ENCODE measurements around the gene LHX3. TPM values are rescaled to one million over a fixed set of nuclear protein-coding genes. Genes with fewer than 3 reads are reported as not detected.

The LHX3 gene
- total and polyA plus RNA-seq, 2 of the 8 experiments (the other 6 are each of a cell fraction or from before 2014, with no cell fraction given) = 0.02 TPM; not detected in 1

DNA sequence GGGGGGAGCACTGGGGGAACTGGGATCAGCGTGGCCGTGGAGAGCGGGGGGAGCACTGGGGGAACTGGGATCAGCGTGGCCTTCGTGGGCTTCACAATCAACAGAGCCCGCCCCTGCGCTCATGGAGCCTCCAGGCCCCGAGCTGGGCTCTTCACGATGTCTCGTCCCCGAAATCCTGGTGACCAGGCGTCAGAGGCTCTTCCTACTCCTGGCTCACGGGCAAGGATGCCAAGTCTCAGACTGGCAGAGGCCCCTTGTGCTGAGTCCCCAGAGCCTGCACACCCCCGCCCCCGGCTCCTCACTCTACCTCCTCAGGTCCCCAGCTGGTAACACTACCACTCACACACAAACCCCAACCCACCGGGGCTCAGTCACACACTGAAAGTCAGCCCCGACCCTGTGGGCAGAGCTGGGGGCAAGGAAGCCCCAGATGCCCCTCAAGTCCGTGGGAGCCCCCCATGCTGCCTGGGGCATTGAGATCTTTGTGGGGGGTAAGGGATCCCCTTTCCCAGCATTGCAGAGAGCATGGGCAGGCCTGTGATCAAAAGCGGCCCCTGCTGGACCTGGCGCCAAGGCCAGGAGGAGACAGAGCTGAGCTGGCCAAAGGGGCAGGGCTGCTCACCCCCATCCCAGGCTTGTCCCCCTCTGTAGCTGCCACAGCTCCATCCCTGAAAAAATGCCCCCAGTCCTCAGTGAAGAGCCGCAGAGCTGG, 26.7 kb downstream of the LHX3 start:
- Histone ChIP-seq H3K23me2 (ENCODE audit: low read depth, low read length) (peaks cover 5% of the 10 kb centered on the region; the same call in 1 of the 2 replicates), H3K9me3 (ENCODE audit: insufficient read depth in 2 of 2, low read depth in 1 of 2, low read length in 1 of 2) (no peaks in the 10 kb centered on the region), H4K8ac (ENCODE audit: extremely low read depth, insufficient read depth, low read length) (no peak overlapping the region), H3K27me3 (replicated peaks in 1 of 4; ENCODE audit: control insufficient read depth in 3 of 4, extremely low read depth in 1 of 4, insufficient read depth in 3 of 4, low read length in 3 of 4) (no peaks in the 10 kb centered on the region), H2BK12ac (ENCODE audit: low read depth, low read length) (no peak overlapping the region), H3K36me3 (ENCODE audit: control insufficient read depth in 2 of 4, insufficient read depth in 4 of 4, low read length in 3 of 4) (no peaks in the 10 kb centered on the region), H3K79me1 (ENCODE audit: low read depth, low read length) (no peaks in the 10 kb centered on the region), H3K23ac (ENCODE audit: insufficient read length) (no peak overlapping the region), H4K5ac (ENCODE audit: insufficient read length, low read depth, low read length) (no peak overlapping the region), H3K27ac (ENCODE audit: low read depth, low read length) (no peak overlapping the region), H2AK5ac (ENCODE audit: low read depth, low read length) (no peak overlapping the region), H2BK15ac (ENCODE audit: low read length) (no peak overlapping the region), H3K14ac (ENCODE audit: insufficient read length) (no peak overlapping the region), H3K4me2 (ENCODE audit: insufficient read depth in 1 of 2, low read depth in 2 of 2, low read length in 2 of 2) (no peak overlapping the region), H3K4me1 (replicated peaks in 1 of 4; ENCODE audit: control insufficient read depth in 3 of 4, insufficient read depth in 4 of 4, low read length in 3 of 4) (peaks cover 0 to 10% (median 5%) of the 10 kb centered on the region in 4 experiments; a peak in 5 of 7 replicates), H3K4ac (replicated peaks; ENCODE audit: insufficient read length, low read depth, low read length) (peak overlapping the region; percentile 38), H3K79me2 (ENCODE audit: control insufficient read depth in 1 of 2, insufficient read depth in 2 of 2, low read length in 2 of 2) (no peaks in the 10 kb centered on the region), H4K20me1 (replicated peaks in 1 of 2; ENCODE audit: control insufficient read depth in 1 of 2, insufficient read depth in 2 of 2, low read length in 2 of 2) (peaks cover 0 to 2% of the 10 kb centered on the region in 2 experiments), H2BK20ac (ENCODE audit: low read length) (no peak overlapping the region), H4K91ac (replicated peaks; ENCODE audit: insufficient read length, low read length) (peak overlapping the region; percentile 27), H2BK120ac (replicated peaks; ENCODE audit: low read depth, low read length) (no peak overlapping the region), H3K9ac (replicated peaks in 1 of 4; ENCODE audit: extremely low read depth in 1 of 4, low read depth in 3 of 4, low read length in 3 of 4) (no peak overlapping the region), H2BK5ac (ENCODE audit: low read depth, low read length) (no peak overlapping the region), H3K18ac (ENCODE audit: extremely low read depth, low read length) (no peak overlapping the region; the same call in 1 of the 2 replicates), H3K56ac (replicated peaks; ENCODE audit: insufficient read length, low read depth, low read length) (no peak overlapping the region), H3K4me3 (ENCODE audit: extremely low read depth in 1 of 4, insufficient read depth in 2 of 4, low read depth in 3 of 4, low read length in 4 of 4) (no peak overlapping the region), H2AFZ (ENCODE audit: low read length) (no peak overlapping the region)
- CTCF ChIA-PET (ENCODE audit: partially characterized antibody) = interaction anchor here (0.8 to 2.2 kb wide), 15 partner anchors 8 to 146 kb away, joined by 3 to 8 read pairs (median 4); no protein-coding TSS in a partner anchor
- DNase-seq (ENCODE audit: low read depth in 1 of 2, low spot score in 2 of 2) (no peak), FAIRE-seq (no peak)
- POLR2A ChIA-PET (ENCODE audit: partially characterized antibody) = interaction anchor here (0.6 to 2.0 kb wide), 5 partner anchors 14 to 302 kb away, joined by 3 to 7 read pairs (median 3); no protein-coding TSS in a partner anchor
- whole genome bisulfite sequencing, 2 experiments (ENCODE audit: extremely low coverage in 1 of 2, insufficient coverage in 1 of 2, insufficient read length in 1 of 2, insufficient replicate concordance in 2 of 2, low coverage in 1 of 2, low lambda C conversion rate in 2 of 2, missing lambda C conversion rate in 1 of 2) = 88% methylated on average over 21 of the region's 21 CpGs; no CpG with 5 or more reads in 1 of the 2 experiments
- no peak for TF ChIP-seq TBP (IDR thresholded peaks at IDR 0.05; ENCODE audit: low read depth, low read length)
- TF ChIP-seq CHD1 (IDR thresholded peaks at IDR 0.05; ENCODE audit: low read depth, low read length) = no peak
- TF ChIP-seq SP2 (IDR thresholded peaks at IDR 0.05; ENCODE audit: low read length) = no peak
- no peak for TF ChIP-seq CHD2 (IDR thresholded peaks at IDR 0.05; ENCODE audit: low read length)
- TF ChIP-seq, protein P1, sequence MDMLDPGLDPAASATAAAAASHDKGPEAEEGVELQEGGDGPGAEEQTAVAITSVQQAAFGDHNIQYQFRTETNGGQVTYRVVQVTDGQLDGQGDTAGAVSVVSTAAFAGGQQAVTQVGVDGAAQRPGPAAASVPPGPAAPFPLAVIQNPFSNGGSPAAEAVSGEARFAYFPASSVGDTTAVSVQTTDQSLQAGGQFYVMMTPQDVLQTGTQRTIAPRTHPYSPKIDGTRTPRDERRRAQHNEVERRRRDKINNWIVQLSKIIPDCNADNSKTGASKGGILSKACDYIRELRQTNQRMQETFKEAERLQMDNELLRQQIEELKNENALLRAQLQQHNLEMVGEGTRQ (IDR thresholded peaks at IDR 0.05; ENCODE audit: low read length) = no peak
- TF ChIP-seq BRCA1 (IDR thresholded peaks at IDR 0.05; ENCODE audit: low read depth, low read length) = no peak
- TF ChIP-seq PHF8 (conservative IDR thresholded peaks at IDR 0.05; ENCODE audit: low read depth, low read length) = no peak
- no peak for TF ChIP-seq RAD21 (IDR thresholded peaks at IDR 0.05 in 1 of 2, conservative IDR thresholded peaks at IDR 0.05 in 1 of 2; ENCODE audit: low read depth in 2 of 2, low read length in 2 of 2)
- TF ChIP-seq CBX5 (IDR thresholded peaks at IDR 0.05; ENCODE audit: low read depth, low read length) = no peak

All from H1 (cell line).